Lung (tissue), 12 donors: ENCODE data around the gene ERMAP. TPM values are rescaled to one million over a fixed set of nuclear protein-coding genes. Genes with fewer than 3 reads are reported as not detected.
"Not testable (repeated sequence)": the region's sequence is repeated elsewhere in the genome, so short reads cannot be mapped to it uniquely, and the experiment has no call there.

Experiments used
- ATAC-seq: fragments of 200-7000 bp; cut with Tn5 transposase; one replicate; pipeline ENCODE4 v1.9.1; 2020; ENCODE audit warnings: moderate number of reproducible peaks; ENCODE audit not compliant: insufficient read depth, low FRiP score
- DNase-seq, 3 donors: peaks; one replicate each; pipeline ENCODE4 v3.0.0-alpha.2; 2013 to 2017
- H3K27ac ChIP-seq, 2 donors: one replicate each; pipeline ENCODE4 v1.5.1; 2013; ENCODE audit warnings: mild to moderate bottlenecking in 2 of 2, moderate library complexity in 2 of 2, control low read depth in 1 of 2, inconsistent platforms in 1 of 2, low read depth in 1 of 2, low read length in 1 of 2
- H3K27me3 ChIP-seq, 3 donors: one replicate each; pipeline ENCODE4 v1.5.1; 2013; ENCODE audit warnings: low read length in 2 of 3; ENCODE audit not compliant: control insufficient read depth in 3 of 3, insufficient read depth in 3 of 3
- H3K36me3 ChIP-seq, 4 donors: one replicate each; pipeline ENCODE4 v1.5.1; 2013; ENCODE audit warnings: low read length in 4 of 4, mild to moderate bottlenecking in 1 of 4, moderate library complexity in 1 of 4; ENCODE audit not compliant: control insufficient read depth in 4 of 4, insufficient read depth in 4 of 4
- H3K4me1 ChIP-seq, 5 donors: one replicate each; pipeline ENCODE4 v1.5.1; 2013; ENCODE audit warnings: low read length in 5 of 5, mild to moderate bottlenecking in 2 of 5, moderate library complexity in 1 of 5; ENCODE audit not compliant: control insufficient read depth in 5 of 5, insufficient read depth in 5 of 5
- H3K4me3 ChIP-seq: one replicate; pipeline ENCODE4 v1.5.1; 2013; ENCODE audit warnings: mild to moderate bottlenecking, control low read depth, moderate library complexity
- H3K9ac ChIP-seq, 2 donors: one replicate each; pipeline ENCODE4 v1.5.1; 2013; ENCODE audit warnings: low read length in 2 of 2, control low read depth in 1 of 2; ENCODE audit not compliant: insufficient read depth in 1 of 2
- H3K9me3 ChIP-seq, 4 donors: one replicate each; pipeline ENCODE4 v1.5.1; 2013; ENCODE audit warnings: low read length in 3 of 4, mild to moderate bottlenecking in 1 of 4, moderate library complexity in 1 of 4; ENCODE audit not compliant: control insufficient read depth in 4 of 4, insufficient read depth in 3 of 4
- CTCF ChIP-seq: IDR thresholded peaks from 2 replicates; pipeline ENCODE4 v1.5.1; 2012; ENCODE audit warnings: mild to moderate bottlenecking; ENCODE audit errors: control extremely low read depth, extremely low read depth
- WGBS, 2 donors: extraction: QIAGEN DNeasy Blood & Tissue Kit; methylation state at CpG; one replicate each; pipeline ENCODE4 v1.1.7; 2013; 5-methylcytosine and 5-hydroxymethylcytosine counted together
- polyA plus RNA-seq, 2 donors: library from polyadenylated mRNA; stranded (reverse); fragments of 200-250 nt; gene quantifications; one replicate each; pipeline ENCODE4 v1.2.1, GENCODE V29; 2013
- total RNA-seq, 2 donors: library from RNA; depleted of rRNA in 1 of 2; stranded (reverse); fragments of >200 nt in 1 of 2; gene quantifications; one replicate each; pipeline ENCODE4 v1.2.1, GENCODE V29; 2014 to 2021
- donor health status: control.
- donor health status: control.
- donor health status: Bipolar disorder and iron deficiency.
- donor health status: healthy.
- donor health status: DM: yes; HTN: yes; CAD: no.

Gene ERMAP
- total and polyA plus RNA-seq, 4 donors: 4.8 to 19.8 (median 10.6) TPM

GRCh38 chr1:42860339-42861013, 43.6 kb downstream of the ERMAP start:
- Histone ChIP-seq H3K4me3 (no peak overlapping the region), H3K9me3 (peaks cover 0 to 7% (median 0%) of the 10 kb centered on the region in 4 donors), H3K9ac (no peak overlapping the region), H3K27ac (no peak overlapping the region), H3K36me3 (no peaks in the 10 kb centered on the region), H3K4me1 (no peaks in the 10 kb centered on the region), H3K27me3 (no peaks in the 10 kb centered on the region)
- ATAC-seq (no peak), DNase-seq (no peak)
- TF ChIP-seq CTCF: no peak
- WGBS, 2 donors: 65 to 73% methylated on average over 4 of the region's 4 CpGs

GRCh38 chr1:42861014-42861399, 44.1 kb downstream of the ERMAP start:
- H3K27me3 ChIP-seq: no peaks in the 10 kb centered on the region
- H3K4me3 ChIP-seq: no peak overlapping the region
- DNase-seq (no peak), ATAC-seq (no peak)
- no peak overlapping the region for H3K27ac ChIP-seq
- no peak overlapping the region for H3K9ac ChIP-seq
- TF ChIP-seq CTCF: no peak
- peaks cover 0 to 7% (median 0%) of the 10 kb centered on the region in 4 donors for H3K9me3 ChIP-seq
- H3K36me3 ChIP-seq: no peaks in the 10 kb centered on the region
- no peaks in the 10 kb centered on the region for H3K4me1 ChIP-seq

GRCh38 chr1:42866549-42866948, 49.6 kb downstream of the ERMAP start:
- ATAC-seq: no peak
- Histone ChIP-seq H3K4me3 (no peak overlapping the region), H3K27me3 (no peaks in the 10 kb centered on the region), H3K9ac (no peak overlapping the region), H3K36me3 (no peaks in the 10 kb centered on the region), H3K9me3 (peaks cover 0 to 3% (median 0%) of the 10 kb centered on the region in 4 donors), H3K4me1 (no peaks in the 10 kb centered on the region), H3K27ac (no peak overlapping the region)
- WGBS, 2 donors: 84 to 88% methylated on average over 5 of the region's 5 CpGs
- no peak for DNase-seq
- TF ChIP-seq CTCF: no peak

GRCh38 chr1:42868466-42868865, 51.5 kb downstream of the ERMAP start:
- H3K9ac ChIP-seq, ATAC-seq, H3K27me3 ChIP-seq, H3K36me3 ChIP-seq, H3K4me1 ChIP-seq, H3K4me3 ChIP-seq, DNase-seq, H3K9me3 ChIP-seq, H3K27ac ChIP-seq: not testable (repeated sequence)
- WGBS, 2 donors: 82 to 95% methylated on average over 4 of the region's 4 CpGs

- not testable (repeated sequence) for H3K27ac ChIP-seq, ATAC-seq, H3K4me1 ChIP-seq, H3K27me3 ChIP-seq, DNase-seq, H3K9me3 ChIP-seq, H3K9ac ChIP-seq, H3K4me3 ChIP-seq, H3K36me3 ChIP-seq
- 71 to 85% methylated on average over 2 of the region's 2 CpGs for WGBS, 2 donors
These were observed 52.3 kb downstream of the ERMAP start for GRCh38 chr1:42869254-42869653.

- 80 to 91% methylated on average over 2 of the region's 2 CpGs for WGBS, 2 donors
- not testable (repeated sequence) for H3K4me1 ChIP-seq, H3K4me3 ChIP-seq, DNase-seq, H3K9ac ChIP-seq, H3K9me3 ChIP-seq, H3K27ac ChIP-seq, H3K27me3 ChIP-seq, ATAC-seq, H3K36me3 ChIP-seq
These were observed 52.8 kb downstream of the ERMAP start for GRCh38 chr1:42869751-42870150.
